B cell (primary cell): ENCODE data around the gene UMAD1.

Experiments
- CTCF ChIP-seq: fragments of 200-600 bp; IDR thresholded peaks from one replicate; pipeline ENCODE4 v1.8.0; 2022; ENCODE audit warnings: antibody characterized with exemption, mild to moderate bottlenecking
- EZH2 ChIP-seq: IDR thresholded peaks from 2 replicates; pipeline ENCODE4 v1.6.1; 2012; ENCODE audit warnings: borderline replicate concordance, low read depth, mild to moderate bottlenecking, moderate library complexity, low read length; ENCODE audit not compliant: insufficient read depth, poor library complexity, severe bottlenecking

- no peak for TF ChIP-seq CTCF
- TF ChIP-seq EZH2, result no peak
Observed at GRCh38 chr7:7607010-7607409, 33.5 kb upstream of the UMAD1 start.
